HepG2 (cell line): ENCODE measurements around the gene ACSS3. TPM values are rescaled to one million over a fixed set of nuclear protein-coding genes. Genes with fewer than 3 reads are reported as not detected.

ENCODE experiments used
- FOXO1 ChIP-seq: sonication (generic); formaldehyde crosslinking; IDR thresholded peaks from 2 replicates; pipeline ENCODE4 v1.4.0; 2020; ENCODE audit warnings: missing genetic modification reagents
- HOXA7 ChIP-seq: sonication (generic); formaldehyde crosslinking; IDR thresholded peaks from 2 replicates; pipeline ENCODE4 v1.8.1; 2022; ENCODE audit warnings: mild to moderate bottlenecking, missing genetic modification reagents, moderate library complexity
- NAIF1 ChIP-seq: sonication (generic); formaldehyde crosslinking; IDR thresholded peaks from 2 replicates; pipeline ENCODE4 v1.5.0; 2020; ENCODE audit warnings: mild to moderate bottlenecking, missing genetic modification reagents, borderline replicate concordance
- NFE2 ChIP-seq: sonication (generic); formaldehyde crosslinking; IDR thresholded peaks from 2 replicates; pipeline ENCODE4 v1.4.0; 2020; ENCODE audit warnings: missing genetic modification reagents
- POGZ ChIP-seq: sonication (generic); formaldehyde crosslinking; IDR thresholded peaks from 2 replicates; pipeline ENCODE4 v1.4.0; 2020; ENCODE audit warnings: mild to moderate bottlenecking, missing genetic modification reagents
- ZNF451 ChIP-seq: sonication (generic); formaldehyde crosslinking; IDR thresholded peaks from 2 replicates; pipeline ENCODE4 v1.5.0; 2020; ENCODE audit warnings: mild to moderate bottlenecking, missing genetic modification reagents
- ZSCAN9 ChIP-seq: IDR thresholded peaks from 2 replicates; pipeline ENCODE4 v1.6.1; 2016; ENCODE audit warnings: borderline replicate concordance
- polyA plus RNA-seq, 8 experiments: library from polyadenylated mRNA; depleted of rRNA in 3 of 8; stranded (reverse) in 7 of 8; unstranded in 1 of 8; fragments of >200 nt; fragmentation: Illumina TruSeq in 4 of 8; extraction: Trizol in 4 of 8; gene quantifications; 2 replicates each; pipeline versions ENCODE4 v1.2.1 to v1.2.3, GENCODE V29; 2011 to 2016; ENCODE audit warnings: low read depth in 4 of 8, missing spikeins in 1 of 8, mixed read lengths in 1 of 8; ENCODE audit not compliant: insufficient read depth in 1 of 8
- total RNA-seq, 5 experiments: library from RNA; depleted of rRNA; stranded (reverse); fragments of >200 nt; fragmentation: Illumina TruSeq; extraction: Trizol; gene quantifications; 2 replicates each; pipeline ENCODE4 v1.2.3, GENCODE V29; 2016; ENCODE audit warnings: low read depth in 1 of 5
- TF ChIP-seq, protein P1 (sequence below), 2 experiments: fragments of 450-650 bp in 1 of 2; sonication (generic) in 1 of 2; formaldehyde crosslinking in 1 of 2; IDR thresholded peaks; 2 replicates each; pipeline versions ENCODE4 v1.6.1 to v1.8.0; 2016 to 2022; ENCODE audit warnings: antibody characterized with exemption in 1 of 2, mild to moderate bottlenecking in 1 of 2, missing genetic modification reagents in 1 of 2
- TF ChIP-seq, protein P2 (sequence below): fragments of 450-650 bp; IDR thresholded peaks from 2 replicates; pipeline ENCODE4 v1.6.1; 2017; ENCODE audit warnings: mild to moderate bottlenecking
- TF ChIP-seq, protein P3 (sequence below): sonication (generic); formaldehyde crosslinking; IDR thresholded peaks from 2 replicates; pipeline ENCODE4 v1.4.0; 2020; ENCODE audit warnings: missing genetic modification reagents, borderline replicate concordance
- TF ChIP-seq, protein P4 (sequence below): sonication (generic); formaldehyde crosslinking; IDR thresholded peaks from 2 replicates; pipeline ENCODE4 v1.8.1; 2023; ENCODE audit warnings: mild to moderate bottlenecking, missing genetic modification reagents

The ACSS3 gene
- total and polyA plus RNA-seq, 2 of the 13 experiments (the other 11 are each of a cell fraction or from before 2014, with no cell fraction given), result 79.5 to 86.3 TPM

DNA sequence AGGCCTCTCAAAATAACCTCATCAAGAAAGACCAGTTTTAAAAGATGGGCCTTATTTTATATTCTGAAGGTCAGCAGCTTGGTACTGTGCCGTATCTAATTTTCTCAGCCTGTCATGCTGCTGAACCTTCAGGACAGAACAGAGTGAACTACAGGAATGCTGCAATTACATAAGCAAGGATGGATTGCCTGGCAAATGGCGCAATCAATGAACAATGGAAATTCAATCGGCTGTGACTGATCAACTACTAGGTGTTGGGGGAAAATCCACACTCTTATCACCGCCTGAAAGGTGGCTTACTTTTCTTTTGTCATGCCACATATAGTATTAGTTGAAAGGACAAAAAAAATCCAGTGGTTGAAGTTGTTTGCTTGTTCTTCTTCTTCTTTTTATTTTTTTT lies 8.5 kb downstream of the ACSS3 start (continued):
- TF ChIP-seq, protein P1, sequence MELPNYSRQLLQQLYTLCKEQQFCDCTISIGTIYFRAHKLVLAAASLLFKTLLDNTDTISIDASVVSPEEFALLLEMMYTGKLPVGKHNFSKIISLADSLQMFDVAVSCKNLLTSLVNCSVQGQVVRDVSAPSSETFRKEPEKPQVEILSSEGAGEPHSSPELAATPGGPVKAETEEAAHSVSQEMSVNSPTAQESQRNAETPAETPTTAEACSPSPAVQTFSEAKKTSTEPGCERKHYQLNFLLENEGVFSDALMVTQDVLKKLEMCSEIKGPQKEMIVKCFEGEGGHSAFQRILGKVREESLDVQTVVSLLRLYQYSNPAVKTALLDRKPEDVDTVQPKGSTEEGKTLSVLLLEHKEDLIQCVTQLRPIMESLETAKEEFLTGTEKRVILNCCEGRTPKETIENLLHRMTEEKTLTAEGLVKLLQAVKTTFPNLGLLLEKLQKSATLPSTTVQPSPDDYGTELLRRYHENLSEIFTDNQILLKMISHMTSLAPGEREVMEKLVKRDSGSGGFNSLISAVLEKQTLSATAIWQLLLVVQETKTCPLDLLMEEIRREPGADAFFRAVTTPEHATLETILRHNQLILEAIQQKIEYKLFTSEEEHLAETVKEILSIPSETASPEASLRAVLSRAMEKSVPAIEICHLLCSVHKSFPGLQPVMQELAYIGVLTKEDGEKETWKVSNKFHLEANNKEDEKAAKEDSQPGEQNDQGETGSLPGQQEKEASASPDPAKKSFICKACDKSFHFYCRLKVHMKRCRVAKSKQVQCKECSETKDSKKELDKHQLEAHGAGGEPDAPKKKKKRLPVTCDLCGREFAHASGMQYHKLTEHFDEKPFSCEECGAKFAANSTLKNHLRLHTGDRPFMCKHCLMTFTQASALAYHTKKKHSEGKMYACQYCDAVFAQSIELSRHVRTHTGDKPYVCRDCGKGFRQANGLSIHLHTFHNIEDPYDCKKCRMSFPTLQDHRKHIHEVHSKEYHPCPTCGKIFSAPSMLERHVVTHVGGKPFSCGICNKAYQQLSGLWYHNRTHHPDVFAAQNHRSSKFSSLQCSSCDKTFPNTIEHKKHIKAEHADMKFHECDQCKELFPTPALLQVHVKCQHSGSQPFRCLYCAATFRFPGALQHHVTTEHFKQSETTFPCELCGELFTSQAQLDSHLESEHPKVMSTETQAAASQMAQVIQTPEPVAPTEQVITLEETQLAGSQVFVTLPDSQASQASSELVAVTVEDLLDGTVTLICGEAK (IDR thresholded peaks at IDR 0.05), result no peak
- TF ChIP-seq, protein P1 (CRISPR knock-in tag; IDR thresholded peaks at IDR 0.05), result no peak
- TF ChIP-seq ZSCAN9 (CRISPR knock-in tag), result peak; percentile 89; the same call in 1 of the 2 replicates
- TF ChIP-seq NAIF1 (CRISPR knock-in tag), result no peak
- TF ChIP-seq HOXA7, result no peak
- no peak for TF ChIP-seq ZNF451 (CRISPR knock-in tag)
- TF ChIP-seq, protein P2, sequence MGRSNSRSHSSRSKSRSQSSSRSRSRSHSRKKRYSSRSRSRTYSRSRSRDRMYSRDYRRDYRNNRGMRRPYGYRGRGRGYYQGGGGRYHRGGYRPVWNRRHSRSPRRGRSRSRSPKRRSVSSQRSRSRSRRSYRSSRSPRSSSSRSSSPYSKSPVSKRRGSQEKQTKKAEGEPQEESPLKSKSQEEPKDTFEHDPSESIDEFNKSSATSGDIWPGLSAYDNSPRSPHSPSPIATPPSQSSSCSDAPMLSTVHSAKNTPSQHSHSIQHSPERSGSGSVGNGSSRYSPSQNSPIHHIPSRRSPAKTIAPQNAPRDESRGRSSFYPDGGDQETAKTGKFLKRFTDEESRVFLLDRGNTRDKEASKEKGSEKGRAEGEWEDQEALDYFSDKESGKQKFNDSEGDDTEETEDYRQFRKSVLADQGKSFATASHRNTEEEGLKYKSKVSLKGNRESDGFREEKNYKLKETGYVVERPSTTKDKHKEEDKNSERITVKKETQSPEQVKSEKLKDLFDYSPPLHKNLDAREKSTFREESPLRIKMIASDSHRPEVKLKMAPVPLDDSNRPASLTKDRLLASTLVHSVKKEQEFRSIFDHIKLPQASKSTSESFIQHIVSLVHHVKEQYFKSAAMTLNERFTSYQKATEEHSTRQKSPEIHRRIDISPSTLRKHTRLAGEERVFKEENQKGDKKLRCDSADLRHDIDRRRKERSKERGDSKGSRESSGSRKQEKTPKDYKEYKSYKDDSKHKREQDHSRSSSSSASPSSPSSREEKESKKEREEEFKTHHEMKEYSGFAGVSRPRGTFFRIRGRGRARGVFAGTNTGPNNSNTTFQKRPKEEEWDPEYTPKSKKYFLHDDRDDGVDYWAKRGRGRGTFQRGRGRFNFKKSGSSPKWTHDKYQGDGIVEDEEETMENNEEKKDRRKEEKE, result no peak
- TF ChIP-seq, protein P3, sequence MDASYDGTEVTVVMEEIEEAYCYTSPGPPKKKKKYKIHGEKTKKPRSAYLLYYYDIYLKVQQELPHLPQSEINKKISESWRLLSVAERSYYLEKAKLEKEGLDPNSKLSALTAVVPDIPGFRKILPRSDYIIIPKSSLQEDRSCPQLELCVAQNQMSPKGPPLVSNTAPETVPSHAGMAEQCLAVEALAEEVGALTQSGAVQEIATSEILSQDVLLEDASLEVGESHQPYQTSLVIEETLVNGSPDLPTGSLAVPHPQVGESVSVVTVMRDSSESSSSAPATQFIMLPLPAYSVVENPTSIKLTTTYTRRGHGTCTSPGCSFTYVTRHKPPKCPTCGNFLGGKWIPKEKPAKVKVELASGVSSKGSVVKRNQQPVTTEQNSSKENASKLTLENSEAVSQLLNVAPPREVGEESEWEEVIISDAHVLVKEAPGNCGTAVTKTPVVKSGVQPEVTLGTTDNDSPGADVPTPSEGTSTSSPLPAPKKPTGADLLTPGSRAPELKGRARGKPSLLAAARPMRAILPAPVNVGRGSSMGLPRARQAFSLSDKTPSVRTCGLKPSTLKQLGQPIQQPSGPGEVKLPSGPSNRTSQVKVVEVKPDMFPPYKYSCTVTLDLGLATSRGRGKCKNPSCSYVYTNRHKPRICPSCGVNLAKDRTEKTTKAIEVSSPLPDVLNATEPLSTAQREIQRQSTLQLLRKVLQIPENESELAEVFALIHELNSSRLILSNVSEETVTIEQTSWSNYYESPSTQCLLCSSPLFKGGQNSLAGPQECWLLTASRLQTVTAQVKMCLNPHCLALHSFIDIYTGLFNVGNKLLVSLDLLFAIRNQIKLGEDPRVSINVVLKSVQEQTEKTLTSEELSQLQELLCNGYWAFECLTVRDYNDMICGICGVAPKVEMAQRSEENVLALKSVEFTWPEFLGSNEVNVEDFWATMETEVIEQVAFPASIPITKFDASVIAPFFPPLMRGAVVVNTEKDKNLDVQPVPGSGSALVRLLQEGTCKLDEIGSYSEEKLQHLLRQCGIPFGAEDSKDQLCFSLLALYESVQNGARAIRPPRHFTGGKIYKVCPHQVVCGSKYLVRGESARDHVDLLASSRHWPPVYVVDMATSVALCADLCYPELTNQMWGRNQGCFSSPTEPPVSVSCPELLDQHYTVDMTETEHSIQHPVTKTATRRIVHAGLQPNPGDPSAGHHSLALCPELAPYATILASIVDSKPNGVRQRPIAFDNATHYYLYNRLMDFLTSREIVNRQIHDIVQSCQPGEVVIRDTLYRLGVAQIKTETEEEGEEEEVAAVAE (CRISPR knock-in tag), result peak; percentile 79; the same call in 1 of the 2 replicates
- peak; percentile 63; the same call in 1 of the 2 replicates for TF ChIP-seq FOXO1 (CRISPR knock-in tag)
- peak; percentile 90 for TF ChIP-seq POGZ (CRISPR knock-in tag)
- TF ChIP-seq NFE2 (CRISPR knock-in tag), result no peak
- TF ChIP-seq, protein P4, sequence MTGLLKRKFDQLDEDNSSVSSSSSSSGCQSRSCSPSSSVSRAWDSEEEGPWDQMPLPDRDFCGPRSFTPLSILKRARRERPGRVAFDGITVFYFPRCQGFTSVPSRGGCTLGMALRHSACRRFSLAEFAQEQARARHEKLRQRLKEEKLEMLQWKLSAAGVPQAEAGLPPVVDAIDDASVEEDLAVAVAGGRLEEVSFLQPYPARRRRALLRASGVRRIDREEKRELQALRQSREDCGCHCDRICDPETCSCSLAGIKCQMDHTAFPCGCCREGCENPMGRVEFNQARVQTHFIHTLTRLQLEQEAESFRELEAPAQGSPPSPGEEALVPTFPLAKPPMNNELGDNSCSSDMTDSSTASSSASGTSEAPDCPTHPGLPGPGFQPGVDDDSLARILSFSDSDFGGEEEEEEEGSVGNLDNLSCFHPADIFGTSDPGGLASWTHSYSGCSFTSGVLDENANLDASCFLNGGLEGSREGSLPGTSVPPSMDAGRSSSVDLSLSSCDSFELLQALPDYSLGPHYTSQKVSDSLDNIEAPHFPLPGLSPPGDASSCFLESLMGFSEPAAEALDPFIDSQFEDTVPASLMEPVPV (CRISPR knock-in tag), result no peak
